ENCODE measurements around the gene OBSL1. TPM values are rescaled to one million over a fixed set of nuclear protein-coding genes. Genes with fewer than 3 reads are reported as not detected.

OBSL1 gene
- total RNA-seq, 2 experiments from 2014 or later, result not detected

GRCh38 chr2:219567791-219568361, 3.5 kb downstream of the OBSL1 start:
- no peak for DNase-seq
- no peaks in the 10 kb centered on the region for H3K36me3 Mint-ChIP-seq (ENCODE audit: low read depth)
- CTCF ChIA-PET, result no interaction called here
- no peaks in the 10 kb centered on the region for H3K4me1 Mint-ChIP-seq
- POLR2A ChIA-PET, result no interaction called here
- H3K4me3 Mint-ChIP-seq, result no peak overlapping the region
- no peak overlapping the region for H3K27ac Mint-ChIP-seq
- H3K9me3 Mint-ChIP-seq, result no peaks in the 10 kb centered on the region
- peaks cover 25% of the 10 kb centered on the region for H3K27me3 Mint-ChIP-seq

- H3K9me3 Mint-ChIP-seq, result no peaks in the 10 kb centered on the region
- H3K27ac Mint-ChIP-seq, result no peak overlapping the region
- DNase-seq, result no peak
- H3K4me1 Mint-ChIP-seq, result no peaks in the 10 kb centered on the region
- no peak overlapping the region for H3K4me3 Mint-ChIP-seq
- no peaks in the 10 kb centered on the region for H3K36me3 Mint-ChIP-seq (ENCODE audit: low read depth)
- ChIA-PET POLR2A (no interaction called here), CTCF (no interaction called here)
- peaks cover 20% of the 10 kb centered on the region for H3K27me3 Mint-ChIP-seq
Observed at GRCh38 chr2:219567131-219567530, 4.2 kb downstream of the OBSL1 start.

GRCh38 chr2:219566640-219567039, 4.7 kb downstream of the OBSL1 start:
- ChIA-PET POLR2A (no interaction called here), CTCF (no interaction called here)
- H3K9me3 Mint-ChIP-seq, result no peaks in the 10 kb centered on the region
- no peaks in the 10 kb centered on the region for H3K36me3 Mint-ChIP-seq (ENCODE audit: low read depth)
- no peak overlapping the region for H3K27ac Mint-ChIP-seq
- H3K27me3 Mint-ChIP-seq, result peaks cover 16% of the 10 kb centered on the region
- no peak overlapping the region for H3K4me3 Mint-ChIP-seq
- no peaks in the 10 kb centered on the region for H3K4me1 Mint-ChIP-seq
- DNase-seq, result no peak

- Mint-ChIP-seq H3K36me3 (ENCODE audit: low read depth) (no peaks in the 10 kb centered on the region), H3K27ac (no peak overlapping the region), H3K4me1 (no peaks in the 10 kb centered on the region), H3K4me3 (no peak overlapping the region), H3K27me3 (peaks cover 16% of the 10 kb centered on the region), H3K9me3 (no peaks in the 10 kb centered on the region)
- CTCF ChIA-PET, result no interaction called here
- POLR2A ChIA-PET, result no interaction called here
- no peak for DNase-seq
Observed at GRCh38 chr2:219565130-219566080, 5.9 kb downstream of the OBSL1 start.

GRCh38 chr2:219563271-219563928, 7.9 kb downstream of the OBSL1 start:
- no peak overlapping the region for H3K4me3 Mint-ChIP-seq
- POLR2A ChIA-PET, result no interaction called here

GRCh38 chr2:219562049-219563020, 9.0 kb downstream of the OBSL1 start:
- Mint-ChIP-seq H3K4me1 (no peaks in the 10 kb centered on the region), H3K27me3 (no peaks in the 10 kb centered on the region), H3K9me3 (no peaks in the 10 kb centered on the region), H3K4me3 (no peak overlapping the region), H3K27ac (no peak overlapping the region), H3K36me3 (ENCODE audit: low read depth) (no peaks in the 10 kb centered on the region)
- ChIA-PET POLR2A (no interaction called here), CTCF (interaction anchor here (0.7 to 3.6 kb wide), 3 partner anchors 10 to 20 kb away, joined by 3 to 34 read pairs (median 3); partner anchors contain the start of genes CHPF and TMEM198)
- no peak for DNase-seq

More at GRCh38 chr2:219563271-219563928, 7.9 kb downstream of the OBSL1 start:
- H3K9me3 Mint-ChIP-seq, result no peaks in the 10 kb centered on the region
- no peak overlapping the region for H3K27ac Mint-ChIP-seq
- no peaks in the 10 kb centered on the region for H3K36me3 Mint-ChIP-seq (ENCODE audit: low read depth)
- H3K4me1 Mint-ChIP-seq, result no peaks in the 10 kb centered on the region
- peaks cover 2% of the 10 kb centered on the region for H3K27me3 Mint-ChIP-seq
- no peak for DNase-seq
- CTCF ChIA-PET, result no interaction called here

- Mint-ChIP-seq H3K4me1 (no peaks in the 10 kb centered on the region), H3K9me3 (no peaks in the 10 kb centered on the region), H3K27me3 (no peaks in the 10 kb centered on the region), H3K4me3 (no peak overlapping the region), H3K27ac (no peak overlapping the region), H3K36me3 (ENCODE audit: low read depth) (no peaks in the 10 kb centered on the region)
- POLR2A ChIA-PET, result no interaction called here
- CTCF ChIA-PET, result interaction anchor here (0.7 to 3.6 kb wide), 7 partner anchors 8 to 63 kb away, joined by 3 to 34 read pairs (median 3); partner anchors contain the start of genes CHPF, GMPPA and TMEM198
- no peak for DNase-seq
Observed at GRCh38 chr2:219561179-219562048, 9.9 kb downstream of the OBSL1 start.

GRCh38 chr2:219560893-219561178, 10.5 kb downstream of the OBSL1 start:
- ChIA-PET CTCF (interaction anchor here (0.6 to 3.6 kb wide), 10 partner anchors 8 to 90 kb away, joined by 3 to 34 read pairs (median 4); partner anchors contain the start of genes CHPF, GMPPA, OBSL1 and TMEM198), POLR2A (no interaction called here)
- Mint-ChIP-seq H3K4me3 (no peak overlapping the region), H3K9me3 (no peaks in the 10 kb centered on the region), H3K4me1 (no peaks in the 10 kb centered on the region), H3K27me3 (no peaks in the 10 kb centered on the region), H3K36me3 (ENCODE audit: low read depth) (no peaks in the 10 kb centered on the region), H3K27ac (no peak overlapping the region)
- no peak for DNase-seq

- no peak overlapping the region for H3K27ac Mint-ChIP-seq
- ChIA-PET CTCF (interaction anchor here (0.6 to 3.6 kb wide), 14 partner anchors 9 to 91 kb away, joined by 3 to 34 read pairs (median 4); partner anchors contain the start of genes CHPF, GMPPA, OBSL1 and TMEM198), POLR2A (no interaction called here)
- H3K4me3 Mint-ChIP-seq, result no peak overlapping the region
- no peaks in the 10 kb centered on the region for H3K9me3 Mint-ChIP-seq
- no peaks in the 10 kb centered on the region for H3K4me1 Mint-ChIP-seq
- H3K27me3 Mint-ChIP-seq, result no peaks in the 10 kb centered on the region
- H3K36me3 Mint-ChIP-seq (ENCODE audit: low read depth), result no peaks in the 10 kb centered on the region
- DNase-seq, result no peak
Observed at GRCh38 chr2:219560037-219560892, 11.1 kb downstream of the OBSL1 start.

- Mint-ChIP-seq H3K9me3 (no peaks in the 10 kb centered on the region), H3K27me3 (no peaks in the 10 kb centered on the region), H3K4me1 (no peaks in the 10 kb centered on the region), H3K4me3 (no peak overlapping the region), H3K27ac (no peak overlapping the region), H3K36me3 (ENCODE audit: low read depth) (no peaks in the 10 kb centered on the region)
- ChIA-PET CTCF (interaction anchor here (0.7 to 3.6 kb wide), 9 partner anchors 10 to 91 kb away, joined by 3 to 34 read pairs (median 4); partner anchors contain the start of genes CHPF, GMPPA, OBSL1 and TMEM198), POLR2A (no interaction called here)
- no peak for DNase-seq
Observed at GRCh38 chr2:219559156-219559915, 12.0 kb downstream of the OBSL1 start.
